ENCODE data around the gene SALL1.

The SALL1 gene

GRCh38 chr16:51150888-51151320 lies at the start of gene SALL1:
Gene SALL1, minus strand, starts transcription at chr16:51151270. Its CDS starts 29 bp downstream, at chr16:51151241.
- no peak for DNase-seq

DNA sequence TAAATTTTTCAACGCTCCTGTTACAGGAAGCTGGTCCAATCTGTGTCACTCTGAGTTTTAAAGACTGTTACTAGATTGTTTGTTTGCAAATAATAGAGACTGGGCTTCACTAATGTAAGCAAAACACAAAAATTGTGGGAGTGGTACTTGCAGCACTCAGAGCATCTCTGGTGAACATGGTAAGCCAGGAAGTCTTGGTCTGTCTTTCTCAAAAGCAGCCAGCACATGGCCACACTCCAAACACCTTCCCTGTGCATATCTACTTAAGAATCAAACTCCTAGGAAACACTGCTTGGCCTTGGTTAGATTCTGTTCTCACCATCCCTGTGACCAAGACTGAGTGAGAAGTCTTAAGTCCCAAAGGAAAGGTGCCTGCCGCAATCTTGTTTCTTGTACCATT lies 49.7 kb upstream of the SALL1 start:
- DNase-seq, result no peak

GRCh38 chr16:51197953-51198748 lies 47.1 kb upstream of the SALL1 start:
- DNase-seq, result no peak

GRCh38 chr16:51193879-51194278 lies 42.8 kb upstream of the SALL1 start:
- DNase-seq, result no peak

GRCh38 chr16:51184702-51185433 lies 33.8 kb upstream of the SALL1 start:
- no peak for DNase-seq

DNA sequence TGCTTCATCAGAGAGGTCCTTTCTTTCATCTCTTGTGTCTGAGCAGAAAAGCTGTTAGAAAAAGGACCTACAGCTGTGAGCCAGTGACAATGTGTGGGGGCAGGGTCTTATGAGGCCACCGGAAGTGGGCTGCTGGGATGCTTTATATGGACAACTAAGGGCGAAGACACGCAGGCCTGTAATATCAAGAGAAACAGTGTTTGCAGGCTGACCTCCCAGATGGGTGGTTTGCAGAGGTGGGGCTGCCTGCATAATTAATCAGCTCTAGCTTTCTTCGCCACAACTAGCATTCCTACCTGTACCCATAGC lies 30.4 kb upstream of the SALL1 start:
- DNase-seq, result no peak

DNA sequence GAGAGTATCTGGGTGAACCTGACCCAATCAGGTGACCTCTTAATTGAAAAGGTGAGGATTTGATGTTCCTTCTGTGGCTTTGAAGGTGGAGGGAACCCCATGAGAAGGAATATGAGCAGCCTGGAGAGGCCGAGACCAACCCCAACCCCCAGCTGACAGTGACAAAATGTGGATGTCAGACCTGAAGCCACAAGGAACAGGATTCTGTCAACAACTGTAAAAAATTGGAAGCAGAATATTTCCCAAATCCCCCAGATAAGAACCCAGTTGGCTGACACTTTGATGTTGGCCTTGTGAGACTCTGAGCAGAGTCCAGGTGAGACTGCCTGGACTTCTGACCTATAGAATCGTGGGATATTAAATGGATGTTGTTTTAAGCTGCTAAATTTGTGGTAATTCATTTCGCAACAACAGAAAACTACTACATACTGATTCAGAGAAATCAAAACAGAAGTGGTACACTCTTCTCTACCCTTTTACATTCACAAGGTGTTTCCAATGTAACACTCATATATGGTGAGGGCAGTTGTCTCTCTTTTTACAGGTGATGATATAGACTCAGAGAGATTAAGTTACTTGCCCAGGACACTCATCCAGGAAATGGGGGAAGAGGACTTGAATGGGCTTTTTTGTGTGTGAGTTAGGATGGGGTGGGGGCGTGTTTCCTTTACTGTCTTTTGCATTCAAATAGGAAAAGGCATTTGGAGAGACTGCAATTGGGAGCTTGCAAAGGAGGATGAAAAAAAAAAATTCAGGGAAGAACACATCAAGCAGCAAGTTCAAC lies 29.8 kb upstream of the SALL1 start:
- DNase-seq, result no peak

GRCh38 chr16:51175081-51175480 lies 24.0 kb upstream of the SALL1 start:
- no peak for DNase-seq

DNA sequence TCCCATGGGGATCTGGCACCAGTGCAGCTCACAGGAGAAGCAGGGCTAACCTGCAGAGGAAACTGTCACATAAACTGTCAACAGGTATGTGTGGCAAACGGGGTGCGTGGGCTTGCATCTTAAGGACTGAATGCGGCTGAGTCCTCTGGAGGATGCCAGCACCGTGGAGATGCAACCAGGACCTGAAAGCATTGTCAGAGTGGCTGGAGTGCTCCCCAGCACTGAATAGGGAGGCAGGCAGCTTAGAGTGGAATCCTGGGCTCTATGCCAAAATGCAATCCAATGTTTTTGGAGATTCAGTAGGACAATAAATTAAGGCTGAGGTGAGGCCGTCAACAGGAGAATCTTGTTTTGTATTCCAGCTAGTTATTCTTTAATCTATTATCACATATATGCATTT lies 21.3 kb upstream of the SALL1 start:
- no peak for DNase-seq

GRCh38 chr16:51168755-51169154 lies 17.7 kb upstream of the SALL1 start:
- DNase-seq, result no peak

DNA sequence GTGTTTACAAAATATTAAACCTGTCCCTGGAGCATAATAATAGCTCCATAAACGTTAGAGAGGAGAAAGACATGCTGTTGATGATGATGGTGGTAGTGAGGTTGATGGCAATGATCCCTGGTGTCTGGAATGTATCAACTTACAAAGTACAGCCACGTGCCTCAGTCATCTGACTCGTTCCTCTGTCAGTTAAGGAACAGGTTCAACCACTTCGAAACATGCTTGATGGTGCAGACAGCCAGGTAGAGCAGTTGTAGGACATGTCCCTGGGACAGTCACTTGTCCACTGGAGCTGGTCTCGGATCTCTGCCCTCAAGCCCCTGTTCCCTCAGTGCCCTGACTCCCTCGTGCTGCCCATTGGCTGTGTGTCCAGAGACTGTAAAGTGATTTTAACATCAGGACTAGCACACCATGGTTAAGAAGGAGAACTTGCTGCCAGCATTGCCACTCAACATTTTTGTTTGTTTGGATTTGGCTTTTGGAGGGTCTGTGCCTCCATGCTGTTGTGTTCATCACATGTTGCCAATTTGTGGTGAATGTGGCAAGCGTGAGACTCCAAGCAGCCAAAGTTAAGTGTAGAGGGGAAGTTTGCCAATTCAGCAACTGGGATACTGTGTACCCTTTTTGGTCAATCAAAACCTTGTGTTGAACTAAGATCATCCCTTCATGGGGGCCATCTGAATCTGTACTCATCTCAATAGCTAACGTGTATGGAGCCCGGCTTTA lies 16.3 kb upstream of the SALL1 start:
- no peak for DNase-seq

DNA sequence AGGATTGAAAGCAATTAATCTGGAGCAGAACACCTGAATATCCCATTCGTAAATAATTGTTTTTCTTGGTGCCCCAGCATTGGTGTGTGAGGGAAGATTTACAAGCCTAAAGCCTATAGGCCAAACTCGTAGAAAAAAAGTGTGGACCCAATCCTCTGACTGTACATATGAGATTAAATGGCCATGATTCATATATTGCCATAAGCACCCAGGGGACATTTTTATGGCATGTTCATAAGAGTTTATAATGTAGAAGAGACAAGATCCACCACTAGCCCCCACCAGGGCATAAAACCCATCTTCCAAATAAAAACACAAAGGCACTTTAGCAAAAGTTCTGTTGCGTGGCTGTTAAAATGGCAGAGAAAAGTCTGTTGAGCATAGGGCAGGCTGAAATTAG lies 15.5 kb upstream of the SALL1 start:
- no peak for DNase-seq

DNA sequence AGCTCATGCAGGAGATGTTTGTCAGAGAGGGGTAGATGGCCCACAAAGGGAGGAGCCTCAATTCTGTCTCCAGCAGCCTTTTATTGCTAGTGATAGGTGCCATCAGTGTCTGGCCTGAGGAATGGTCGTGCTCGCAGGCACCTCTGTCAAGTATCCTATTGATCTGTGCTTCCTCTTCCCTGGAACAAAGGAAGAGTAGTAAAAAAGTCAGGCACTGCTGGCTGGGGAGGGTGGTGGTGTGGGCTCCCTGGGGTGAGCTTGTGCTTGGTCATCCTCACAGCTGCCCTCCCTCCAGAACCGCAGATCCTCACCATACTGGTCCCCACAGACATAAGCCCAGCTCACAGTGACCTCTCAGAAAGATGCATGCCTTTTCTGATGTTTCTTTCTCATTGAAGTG lies 15.0 kb upstream of the SALL1 start:
- DNase-seq, result no peak

- no peak for DNase-seq
These were observed 14.0 kb upstream of the SALL1 start for GRCh38 chr16:51165043-51165442.

- DNase-seq, result no peak
These were observed 13.5 kb upstream of the SALL1 start for GRCh38 chr16:51164574-51164973.

DNA sequence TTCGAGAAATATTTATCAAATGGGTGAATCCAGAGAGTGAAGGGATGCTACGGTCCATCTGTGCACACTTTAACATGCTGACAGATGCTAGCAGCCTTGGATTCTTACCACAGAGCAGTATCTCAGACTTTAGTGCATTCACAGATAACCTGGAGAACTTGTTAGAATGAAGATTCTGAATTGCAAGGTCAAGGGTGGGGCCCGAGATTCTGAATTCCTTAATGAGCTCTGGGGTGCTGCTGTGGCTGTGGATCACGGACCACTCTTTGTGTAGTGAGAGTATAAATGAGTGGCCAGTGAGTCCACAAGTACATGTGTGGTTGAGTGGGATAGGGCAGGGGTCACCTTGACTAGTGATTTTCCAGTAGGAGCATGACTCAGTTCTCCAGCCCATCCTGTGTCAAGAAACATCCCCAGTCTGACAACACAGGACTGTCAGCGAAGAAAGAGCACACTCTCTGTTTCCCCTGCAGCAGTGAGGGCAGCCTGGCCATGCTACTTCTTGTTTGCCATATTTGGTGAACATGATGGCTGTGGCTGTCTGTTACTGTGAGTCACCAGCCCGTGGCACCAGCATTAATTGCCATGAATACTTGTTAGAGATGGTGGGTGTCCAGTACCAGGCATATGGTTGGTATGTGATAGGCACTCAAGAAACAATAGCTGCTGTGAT lies 13.0 kb upstream of the SALL1 start:
- DNase-seq, result no peak

DNA sequence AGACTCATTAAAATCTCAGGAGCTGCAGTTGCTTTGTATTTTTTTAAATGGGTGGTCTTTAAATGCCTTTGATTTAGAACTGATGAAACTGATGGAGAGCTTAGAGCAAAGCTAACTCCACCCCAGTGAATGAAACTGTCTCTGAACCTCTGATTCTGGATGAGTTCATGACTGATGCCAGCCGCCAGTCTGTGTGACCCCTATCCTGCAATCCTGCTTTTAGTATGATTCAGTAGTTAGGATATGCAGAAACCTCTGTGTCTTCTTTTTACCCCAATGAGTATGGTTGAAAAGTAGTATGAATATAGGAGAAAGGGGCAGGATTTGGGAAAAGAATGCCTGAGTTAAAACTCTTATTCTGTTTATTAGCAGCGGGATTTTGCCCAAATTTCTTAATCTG lies 12.3 kb upstream of the SALL1 start:
- DNase-seq, result no peak

- DNase-seq, result no peak
These were observed 10.5 kb upstream of the SALL1 start for GRCh38 chr16:51161440-51162195.

- DNase-seq, result no peak
These were observed 8.8 kb upstream of the SALL1 start for GRCh38 chr16:51159865-51160264.

DNA sequence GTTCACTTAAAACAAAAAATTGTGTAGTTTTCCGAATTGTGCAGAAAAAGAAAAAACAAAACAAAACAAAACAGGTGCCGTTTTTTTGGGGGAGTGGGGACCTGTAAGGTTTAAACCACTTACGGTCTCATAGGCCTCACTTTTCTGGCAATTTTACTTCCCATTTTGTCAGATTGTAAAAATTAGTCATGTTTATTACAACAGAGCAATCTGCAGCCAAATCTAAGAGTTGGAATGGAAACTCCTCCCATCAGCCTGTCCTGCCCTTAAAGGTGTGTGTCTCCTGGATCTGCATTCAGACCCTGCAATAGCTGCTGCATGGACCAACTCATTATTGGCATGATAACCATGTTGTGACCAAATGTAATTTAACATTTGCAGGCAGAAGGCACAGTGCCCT lies 8.2 kb upstream of the SALL1 start:
- DNase-seq, result no peak

DNA sequence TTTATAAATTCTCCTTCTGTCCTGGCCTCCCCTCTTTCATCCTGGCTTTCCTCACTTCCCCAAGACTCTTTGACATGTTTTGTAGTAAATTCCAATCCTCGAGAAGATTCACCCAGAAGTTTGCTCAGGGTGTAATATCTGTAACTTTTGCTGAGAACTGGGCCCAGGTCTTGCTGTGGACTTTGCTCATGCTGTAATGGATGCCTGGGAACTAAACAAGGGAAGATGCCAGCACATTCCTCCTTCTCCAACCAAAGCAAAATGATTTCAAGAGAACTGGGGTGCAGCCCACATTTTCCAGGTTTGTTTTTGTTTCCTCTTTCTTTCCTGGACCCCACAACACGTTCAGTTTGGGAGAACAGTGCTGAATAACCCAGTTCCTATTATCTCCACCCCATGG lies 6.6 kb upstream of the SALL1 start:
- no peak for DNase-seq

- no peak for DNase-seq
These were observed 5.7 kb upstream of the SALL1 start for GRCh38 chr16:51156807-51157200.
